HCT116 (cell line): ENCODE results near the gene OSGIN1. TPM values are rescaled to one million over a fixed set of nuclear protein-coding genes. Genes with fewer than 3 reads are reported as not detected.

Experiments
- ATAC-seq: fragments of 200-7000 bp; cut with Tn5 transposase; 2 replicates; pipeline ENCODE4 v1.9.1; 2020; ENCODE audit warnings: mild to moderate bottlenecking, moderate library complexity
- BruUV-seq: library from RNA; stranded (reverse); fragments of 400-500 nt; replicated peaks from 2 replicates; lab custom pipeline; 2021; lab: Mats Ljungman, UMichigan
- CTCF ChIA-PET: fragments of 300-600 bp; sonication (Branson Sonifier 250); formaldehyde crosslinking; loops from one replicate; lab custom pipeline; 2021; ENCODE audit warnings: antibody characterized with exemption; lab: Charles Lee
- POLR2A ChIA-PET: fragments of 300-600, 350-600 bp; sonication (Branson Sonifier 250); formaldehyde crosslinking; loops from one replicate; lab custom pipeline; 2021; ENCODE audit warnings: antibody characterized with exemption; lab: Charles Lee
- RAD21 ChIA-PET, 2 experiments: fragments of 300-600 bp; sonication (Branson Sonifier 250); formaldehyde crosslinking; loops; one replicate each; lab custom pipeline; 2023; ENCODE audit warnings: low total read pairs in 2 of 2; ENCODE audit not compliant: uncharacterized antibody in 2 of 2, unreplicated experiment in 2 of 2, low non-redundant PET in 1 of 2; lab: Charles Lee
- DNase-seq: peaks from one replicate; pipeline ENCODE4 v3.0.0-alpha.2; 2010; ENCODE audit warnings: low read depth, low spot score
- H2AFZ ChIP-seq: fragments of 200-600 bp; shearing (Covaris generic), sonication (generic); 2 replicates; pipeline ENCODE4 v1.6.1; 2017; ENCODE audit warnings: low read depth, mixed run types, mixed read lengths, antibody characterized with exemption, low read length; ENCODE audit not compliant: poor library complexity, severe bottlenecking
- H3K27ac ChIP-seq: 2 replicates; pipeline ENCODE4 v1.5.1; 2012; ENCODE audit warnings: low read depth, low read length
- H3K27me3 ChIP-seq: fragments of 200-600 bp; sonication (generic); 2 replicates; pipeline ENCODE4 v1.6.1; 2016; ENCODE audit warnings: mixed run types, low read length, mixed read lengths; ENCODE audit not compliant: insufficient read depth
- H3K36me3 ChIP-seq, 2 experiments: fragments of 200-500 bp in 1 of 2; fragments of 200-600 bp in 1 of 2; sonication (Bioruptor generic) in 1 of 2; sonication (generic) in 1 of 2; 2 replicates each; pipeline versions ENCODE4 v1.5.1 to v1.6.1; 2014 to 2016; ENCODE audit warnings: low read length in 2 of 2, inconsistent platforms in 1 of 2, mixed read lengths in 1 of 2, mixed run types in 1 of 2; ENCODE audit not compliant: insufficient read depth in 2 of 2, control insufficient read depth in 1 of 2
- H3K4me1 ChIP-seq, 2 experiments: fragments of 200-600 bp in 1 of 2; sonication (generic) in 1 of 2; 2 replicates each; pipeline versions ENCODE4 v1.5.1 to v1.6.1; 2012 to 2017; ENCODE audit warnings: low read length in 2 of 2, inconsistent platforms in 1 of 2, mild to moderate bottlenecking in 1 of 2, mixed read lengths in 1 of 2, mixed run types in 1 of 2, moderate library complexity in 1 of 2; ENCODE audit not compliant: insufficient read depth in 2 of 2, control insufficient read depth in 1 of 2
- H3K4me2 ChIP-seq: fragments of 200-600 bp; sonication (generic); 2 replicates; pipeline ENCODE4 v1.6.1; 2017; ENCODE audit warnings: mixed run types, low read length, mixed read lengths
- H3K4me3 ChIP-seq, 2 experiments: fragments of 200-600 bp in 1 of 2; sonication (generic) in 1 of 2; replicated peaks in 1 of 2; 2 replicates each; pipeline ENCODE4 v1.5.1; 2011 to 2016; ENCODE audit warnings: low read length in 2 of 2, control low read depth in 1 of 2, low read depth in 1 of 2, mild to moderate bottlenecking in 1 of 2, mixed read lengths in 1 of 2, mixed run types in 1 of 2
- H3K79me2 ChIP-seq: fragments of 200-600 bp; sonication (generic); 2 replicates; pipeline ENCODE4 v1.6.1; 2017; ENCODE audit warnings: mild to moderate bottlenecking, mixed run types, low read length, moderate library complexity, mixed read lengths; ENCODE audit not compliant: insufficient read depth
- H3K9ac ChIP-seq: fragments of 200-600 bp; sonication (generic); 2 replicates; pipeline ENCODE4 v1.6.1; 2016; ENCODE audit warnings: low read length, mixed read lengths
- H3K9me2 ChIP-seq: fragments of 200-600 bp; sonication (generic), shearing (Covaris generic); 2 replicates; pipeline ENCODE4 v1.6.1; 2017; ENCODE audit warnings: mixed run types, mild to moderate bottlenecking, moderate library complexity; ENCODE audit not compliant: insufficient read depth
- H3K9me3 ChIP-seq, 2 experiments: fragments of 200-500 bp in 1 of 2; fragments of 200-600 bp in 1 of 2; sonication (Bioruptor generic) in 1 of 2; sonication (generic) in 1 of 2; 2 replicates each; pipeline ENCODE4 v1.6.1; 2014 to 2017; ENCODE audit warnings: low read length in 2 of 2, mixed read lengths in 2 of 2, inconsistent platforms in 1 of 2, low read depth in 1 of 2, mild to moderate bottlenecking in 1 of 2, mixed run types in 1 of 2, moderate library complexity in 1 of 2; ENCODE audit not compliant: control insufficient read depth in 1 of 2, insufficient read depth in 1 of 2
- H4K20me1 ChIP-seq: fragments of 200-600 bp; sonication (generic), shearing (Covaris generic); 2 replicates; pipeline ENCODE4 v1.6.1; 2017; ENCODE audit warnings: mixed run types, mild to moderate bottlenecking, moderate library complexity; ENCODE audit not compliant: insufficient read depth
- CBX3 ChIP-seq: IDR thresholded peaks from 2 replicates; pipeline ENCODE4 v1.6.1; 2012; ENCODE audit warnings: low read depth
- CEBPB ChIP-seq: IDR thresholded peaks from 2 replicates; pipeline ENCODE4 v1.6.1; 2012; ENCODE audit warnings: low read depth
- FOSL1 ChIP-seq: IDR thresholded peaks from 2 replicates; pipeline ENCODE4 v1.6.1; 2012; ENCODE audit warnings: low read depth
- ZFX ChIP-seq: fragments of 450-650 bp; IDR thresholded peaks from 2 replicates; pipeline ENCODE4 v1.6.1; 2017
- ZNF274 ChIP-seq: fragments of 200-500 bp; sonication (Bioruptor generic); IDR thresholded peaks from 2 replicates; pipeline ENCODE4 v1.6.1; 2014; ENCODE audit warnings: mild to moderate bottlenecking, low read depth, low read length, inconsistent platforms
- intact Hi-C: fragments of 100-400 bp; cut with micrococcal nuclease; formaldehyde crosslinking; loops from 2 replicates; pipeline ENCODE4 v1.10.0; 2022
- total RNA-seq: library from RNA; stranded (reverse); gene quantifications from one replicate; pipeline ENCODE4 v1.2.1, GENCODE V29; 2021; ENCODE audit not compliant: unreplicated experiment
- TF ChIP-seq, protein P1 (sequence below): IDR thresholded peaks from 2 replicates; pipeline ENCODE4 v1.6.1; 2012; ENCODE audit warnings: low read depth

The OSGIN1 gene
- total RNA-seq, 1 experiment from 2014 or later: 19.8 TPM

GRCh38 chr16:83912519-83913244 lies 40.4 kb upstream of the OSGIN1 start:
- no peaks in the 10 kb centered on the region for H4K20me1 ChIP-seq
- H3K9ac ChIP-seq: no peak overlapping the region
- no peaks in the 10 kb centered on the region for H3K27me3 ChIP-seq
- CTCF ChIA-PET: interaction anchor here (1.2 kb wide), 1 partner anchor 14 kb away, joined by 4 read pairs; no protein-coding TSS in a partner anchor
- no peak overlapping the region for H3K4me2 ChIP-seq
- POLR2A ChIA-PET: interaction anchor here (1.0 kb wide), 1 partner anchor 13 kb away, joined by 3 read pairs; the partner anchor contains the start of gene MLYCD
- H3K79me2 ChIP-seq: no peaks in the 10 kb centered on the region
- H3K4me3 ChIP-seq: no peak overlapping the region
- TF ChIP-seq, protein P1, sequence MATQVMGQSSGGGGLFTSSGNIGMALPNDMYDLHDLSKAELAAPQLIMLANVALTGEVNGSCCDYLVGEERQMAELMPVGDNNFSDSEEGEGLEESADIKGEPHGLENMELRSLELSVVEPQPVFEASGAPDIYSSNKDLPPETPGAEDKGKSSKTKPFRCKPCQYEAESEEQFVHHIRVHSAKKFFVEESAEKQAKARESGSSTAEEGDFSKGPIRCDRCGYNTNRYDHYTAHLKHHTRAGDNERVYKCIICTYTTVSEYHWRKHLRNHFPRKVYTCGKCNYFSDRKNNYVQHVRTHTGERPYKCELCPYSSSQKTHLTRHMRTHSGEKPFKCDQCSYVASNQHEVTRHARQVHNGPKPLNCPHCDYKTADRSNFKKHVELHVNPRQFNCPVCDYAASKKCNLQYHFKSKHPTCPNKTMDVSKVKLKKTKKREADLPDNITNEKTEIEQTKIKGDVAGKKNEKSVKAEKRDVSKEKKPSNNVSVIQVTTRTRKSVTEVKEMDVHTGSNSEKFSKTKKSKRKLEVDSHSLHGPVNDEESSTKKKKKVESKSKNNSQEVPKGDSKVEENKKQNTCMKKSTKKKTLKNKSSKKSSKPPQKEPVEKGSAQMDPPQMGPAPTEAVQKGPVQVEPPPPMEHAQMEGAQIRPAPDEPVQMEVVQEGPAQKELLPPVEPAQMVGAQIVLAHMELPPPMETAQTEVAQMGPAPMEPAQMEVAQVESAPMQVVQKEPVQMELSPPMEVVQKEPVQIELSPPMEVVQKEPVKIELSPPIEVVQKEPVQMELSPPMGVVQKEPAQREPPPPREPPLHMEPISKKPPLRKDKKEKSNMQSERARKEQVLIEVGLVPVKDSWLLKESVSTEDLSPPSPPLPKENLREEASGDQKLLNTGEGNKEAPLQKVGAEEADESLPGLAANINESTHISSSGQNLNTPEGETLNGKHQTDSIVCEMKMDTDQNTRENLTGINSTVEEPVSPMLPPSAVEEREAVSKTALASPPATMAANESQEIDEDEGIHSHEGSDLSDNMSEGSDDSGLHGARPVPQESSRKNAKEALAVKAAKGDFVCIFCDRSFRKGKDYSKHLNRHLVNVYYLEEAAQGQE: no peak
- TF ChIP-seq ZFX: no peak
- no peak for TF ChIP-seq CEBPB
- TF ChIP-seq CBX3: no peak
- TF ChIP-seq FOSL1: no peak
- TF ChIP-seq ZNF274: no peak
- H3K27ac ChIP-seq: no peak overlapping the region
- no TSS peak for BruUV-seq
- intact Hi-C loops: no loop called here
- H2AFZ ChIP-seq: no peak overlapping the region
- DNase-seq: no peak
- RAD21 ChIA-PET: no interaction called here
- H3K9me2 ChIP-seq: no peaks in the 10 kb centered on the region
- H3K36me3 ChIP-seq: 0 out of 4 replicates have a peak, but pooled peaks cover 0 to 6% of the 10 kb centered on the region in 2 experiments
- ATAC-seq: no peak
- H3K9me3 ChIP-seq: no peaks in the 10 kb centered on the region
- H3K4me1 ChIP-seq: peaks cover 0 to 16% of the 10 kb centered on the region in 2 experiments; a peak in 1 of 4 replicates
